Measurements from ENCODE around the gene IKZF5. TPM values are rescaled to one million over a fixed set of nuclear protein-coding genes. Genes with fewer than 3 reads are reported as not detected.
A peak's percentile ranks its signal among the peaks of the same experiment; 100 is the strongest.

IKZF5 gene
- total RNA-seq, 1 donor from 2014 or later = 1.0 TPM

- H3K4me3 ChIP-seq (ENCODE audit: low read depth, low read length) = no peak overlapping the region
- DNase-seq (ENCODE audit: low read depth) = no peak
- TF ChIP-seq, protein P1, sequence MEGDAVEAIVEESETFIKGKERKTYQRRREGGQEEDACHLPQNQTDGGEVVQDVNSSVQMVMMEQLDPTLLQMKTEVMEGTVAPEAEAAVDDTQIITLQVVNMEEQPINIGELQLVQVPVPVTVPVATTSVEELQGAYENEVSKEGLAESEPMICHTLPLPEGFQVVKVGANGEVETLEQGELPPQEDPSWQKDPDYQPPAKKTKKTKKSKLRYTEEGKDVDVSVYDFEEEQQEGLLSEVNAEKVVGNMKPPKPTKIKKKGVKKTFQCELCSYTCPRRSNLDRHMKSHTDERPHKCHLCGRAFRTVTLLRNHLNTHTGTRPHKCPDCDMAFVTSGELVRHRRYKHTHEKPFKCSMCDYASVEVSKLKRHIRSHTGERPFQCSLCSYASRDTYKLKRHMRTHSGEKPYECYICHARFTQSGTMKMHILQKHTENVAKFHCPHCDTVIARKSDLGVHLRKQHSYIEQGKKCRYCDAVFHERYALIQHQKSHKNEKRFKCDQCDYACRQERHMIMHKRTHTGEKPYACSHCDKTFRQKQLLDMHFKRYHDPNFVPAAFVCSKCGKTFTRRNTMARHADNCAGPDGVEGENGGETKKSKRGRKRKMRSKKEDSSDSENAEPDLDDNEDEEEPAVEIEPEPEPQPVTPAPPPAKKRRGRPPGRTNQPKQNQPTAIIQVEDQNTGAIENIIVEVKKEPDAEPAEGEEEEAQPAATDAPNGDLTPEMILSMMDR (conservative IDR thresholded peaks at IDR 0.05; ENCODE audit: low read depth, low read length) = no peak
Measured at GRCh38 chr10:122966879-122967278, 41.7 kb downstream of the IKZF5 start.

- no peak for DNase-seq (ENCODE audit: low read depth)
- H3K4me3 ChIP-seq (ENCODE audit: low read depth, low read length) = no peak overlapping the region
- TF ChIP-seq, protein P1 (conservative IDR thresholded peaks at IDR 0.05; ENCODE audit: low read depth, low read length) = no peak
Measured at GRCh38 chr10:122962405-122962804, 46.2 kb downstream of the IKZF5 start.

- no peak overlapping the region for H3K4me3 ChIP-seq (ENCODE audit: low read depth, low read length)
- no peak for DNase-seq (ENCODE audit: low read depth)
- TF ChIP-seq, protein P1 (conservative IDR thresholded peaks at IDR 0.05; ENCODE audit: low read depth, low read length) = no peak
Measured at GRCh38 chr10:122957474-122957873, 51.1 kb downstream of the IKZF5 start.

DNA sequence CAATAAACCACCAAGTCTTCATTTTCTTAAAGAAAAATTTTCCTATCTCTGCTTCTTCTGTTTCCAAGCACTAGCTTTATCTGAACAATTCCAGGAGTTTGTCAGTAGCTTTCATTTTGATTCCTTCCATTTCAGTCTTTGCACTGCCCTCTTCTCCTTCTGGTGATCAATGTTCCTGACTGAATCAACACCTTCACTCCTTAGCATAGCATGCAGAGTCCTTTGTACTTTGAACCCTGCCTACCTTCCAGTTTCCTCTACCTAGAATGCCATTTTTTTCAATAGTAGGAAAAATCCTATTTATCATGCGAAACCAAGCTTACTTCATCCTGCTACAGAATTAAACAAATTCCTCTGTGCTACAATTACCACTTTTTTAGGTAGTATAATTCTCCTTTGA is 52.7 kb downstream of the IKZF5 start:
- H3K4me3 ChIP-seq (ENCODE audit: low read depth, low read length) = no peak overlapping the region
- no peak for DNase-seq (ENCODE audit: low read depth)
- TF ChIP-seq, protein P1 (conservative IDR thresholded peaks at IDR 0.05; ENCODE audit: low read depth, low read length) = no peak

GRCh38 chr10:122954731-122955050 is 53.9 kb downstream of the IKZF5 start:
- TF ChIP-seq, protein P1 (conservative IDR thresholded peaks at IDR 0.05; ENCODE audit: low read depth, low read length) = no peak
- peak overlapping the region; percentile 72 for H3K4me3 ChIP-seq (ENCODE audit: low read depth, low read length)
- DNase-seq (ENCODE audit: low read depth) = no peak

DNA sequence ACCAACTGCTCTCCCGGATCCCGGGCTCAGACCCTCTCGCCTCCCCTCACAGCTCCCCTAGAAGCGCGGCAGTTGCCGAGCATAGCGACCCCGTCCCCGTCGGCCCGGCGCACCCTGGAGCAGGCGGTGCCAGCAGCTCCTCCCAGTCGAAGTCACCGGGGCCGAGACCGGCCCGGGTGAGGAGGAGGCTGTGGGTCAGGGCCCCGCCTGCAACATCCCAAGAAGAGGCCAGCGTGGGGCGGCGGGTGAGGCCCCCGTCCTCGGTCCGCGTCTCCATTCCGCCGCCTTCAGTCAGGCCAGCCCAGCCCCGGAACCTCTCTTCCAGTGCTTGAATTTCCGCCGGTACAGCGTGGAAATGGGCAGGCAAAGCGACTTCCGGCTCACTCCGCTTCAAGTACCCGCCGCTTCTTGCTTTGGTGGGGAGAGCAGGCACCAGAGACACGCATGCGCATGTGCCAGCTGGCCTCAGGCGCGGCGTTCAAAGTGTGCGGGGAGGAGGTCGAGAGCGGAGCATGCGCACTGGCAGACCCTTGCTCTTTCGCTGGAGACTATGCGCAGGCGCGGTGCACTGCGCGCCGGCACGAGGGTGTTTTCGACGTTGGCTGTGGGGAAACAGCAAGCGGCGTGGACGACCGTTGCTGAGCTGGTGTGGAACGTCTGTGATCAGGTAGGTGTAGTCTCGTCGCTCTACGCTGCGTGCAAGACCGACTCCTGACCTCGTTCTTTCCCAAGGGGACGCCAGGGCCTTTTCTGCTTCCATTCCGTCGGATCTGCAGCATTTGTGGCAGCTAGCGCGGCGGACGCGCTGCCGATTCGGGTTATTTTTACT is 54.5 kb downstream of the IKZF5 start, which contains the start of gene C10orf88:
TSS of gene C10orf88 (minus strand) at position 326 of the 829 bp plus-strand sequence. CDS start at position 277, 49 bp downstream.
- H3K4me3 ChIP-seq (ENCODE audit: low read depth, low read length) = peak within 1 kb of the TSS; percentile 72
- peak; percentile 78 for DNase-seq (ENCODE audit: low read depth)
- TF ChIP-seq, protein P1 (conservative IDR thresholded peaks at IDR 0.05; ENCODE audit: low read depth, low read length) = no peak

DNA sequence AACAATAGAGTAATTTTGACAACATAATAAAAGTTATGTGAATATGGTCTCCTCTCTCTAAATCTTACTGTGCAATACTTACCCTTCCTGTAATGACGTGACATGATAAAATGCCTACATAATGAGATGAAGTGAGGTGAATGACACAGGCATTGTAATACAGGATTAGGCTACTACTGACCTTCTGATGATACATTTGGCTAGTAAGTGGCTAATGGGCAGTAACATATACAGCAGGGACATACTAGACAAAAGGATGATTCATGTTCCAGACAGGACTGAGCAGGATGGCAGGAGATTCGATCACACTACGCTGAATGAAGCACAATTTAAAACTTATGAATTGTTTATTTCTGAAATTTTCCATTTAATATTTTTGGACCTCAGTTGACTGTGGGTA is 59.3 kb downstream of the IKZF5 start:
- TF ChIP-seq, protein P1 (conservative IDR thresholded peaks at IDR 0.05; ENCODE audit: low read depth, low read length) = no peak
- no peak overlapping the region for H3K4me3 ChIP-seq (ENCODE audit: low read depth, low read length)
- DNase-seq (ENCODE audit: low read depth) = no peak

Data from epithelial cell of proximal tubule (primary cell).